Esophagus muscularis mucosa (tissue), 3 donors: ENCODE results near the gene PTPRJ.
"Not testable (repeated sequence)": the region's sequence is repeated elsewhere in the genome, so short reads cannot be mapped to it uniquely, and the experiment has no call there.

Source experiments
- POLR2A ChIP-seq: fragments of 450-650 bp; IDR thresholded peaks from one replicate; pipeline ENCODE4 v1.6.1; 2017; ENCODE audit warnings: antibody characterized with exemption, moderate library complexity, mild to moderate bottlenecking, low read depth
- TF ChIP-seq, protein P1 (sequence below), 3 experiments: fragments of 200-600 bp in 2 of 3; fragments of 450-650 bp in 1 of 3; sonication (generic) in 2 of 3; IDR thresholded peaks; one replicate each; pipeline ENCODE4 v1.5.1; 2017 to 2019; ENCODE audit warnings: antibody characterized with exemption in 3 of 3, mild to moderate bottlenecking in 2 of 3, moderate library complexity in 1 of 3

DNA sequence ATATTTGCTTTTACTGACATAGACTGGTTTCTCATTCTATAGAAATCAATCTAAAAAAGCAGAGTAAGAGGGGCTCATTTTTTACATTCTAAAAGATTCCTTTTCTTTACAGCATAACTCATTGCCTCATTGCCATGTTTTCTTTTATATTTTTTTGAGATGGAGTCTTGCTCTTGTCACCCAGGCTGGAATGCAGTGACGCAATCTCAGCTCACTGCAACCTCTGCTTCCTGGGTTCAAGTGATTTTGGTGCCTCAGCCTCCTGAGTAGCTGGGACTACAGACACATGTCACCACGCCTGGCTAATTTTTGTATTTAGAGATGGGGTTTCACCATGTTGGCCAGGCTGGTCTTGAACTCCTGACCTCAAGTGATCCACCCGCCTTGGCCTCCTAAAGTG is 159.5 kb downstream of the PTPRJ start:
- TF ChIP-seq, protein P1, sequence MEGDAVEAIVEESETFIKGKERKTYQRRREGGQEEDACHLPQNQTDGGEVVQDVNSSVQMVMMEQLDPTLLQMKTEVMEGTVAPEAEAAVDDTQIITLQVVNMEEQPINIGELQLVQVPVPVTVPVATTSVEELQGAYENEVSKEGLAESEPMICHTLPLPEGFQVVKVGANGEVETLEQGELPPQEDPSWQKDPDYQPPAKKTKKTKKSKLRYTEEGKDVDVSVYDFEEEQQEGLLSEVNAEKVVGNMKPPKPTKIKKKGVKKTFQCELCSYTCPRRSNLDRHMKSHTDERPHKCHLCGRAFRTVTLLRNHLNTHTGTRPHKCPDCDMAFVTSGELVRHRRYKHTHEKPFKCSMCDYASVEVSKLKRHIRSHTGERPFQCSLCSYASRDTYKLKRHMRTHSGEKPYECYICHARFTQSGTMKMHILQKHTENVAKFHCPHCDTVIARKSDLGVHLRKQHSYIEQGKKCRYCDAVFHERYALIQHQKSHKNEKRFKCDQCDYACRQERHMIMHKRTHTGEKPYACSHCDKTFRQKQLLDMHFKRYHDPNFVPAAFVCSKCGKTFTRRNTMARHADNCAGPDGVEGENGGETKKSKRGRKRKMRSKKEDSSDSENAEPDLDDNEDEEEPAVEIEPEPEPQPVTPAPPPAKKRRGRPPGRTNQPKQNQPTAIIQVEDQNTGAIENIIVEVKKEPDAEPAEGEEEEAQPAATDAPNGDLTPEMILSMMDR (IDR thresholded peaks at IDR 0.05): not testable (repeated sequence)
- TF ChIP-seq POLR2A: not testable (repeated sequence)
